Measurements from ENCODE around the gene KIAA1958.
"Not testable (repeated sequence)": the region's sequence is repeated elsewhere in the genome, so short reads cannot be mapped to it uniquely, and the experiment has no call there.

Gene KIAA1958

DNA sequence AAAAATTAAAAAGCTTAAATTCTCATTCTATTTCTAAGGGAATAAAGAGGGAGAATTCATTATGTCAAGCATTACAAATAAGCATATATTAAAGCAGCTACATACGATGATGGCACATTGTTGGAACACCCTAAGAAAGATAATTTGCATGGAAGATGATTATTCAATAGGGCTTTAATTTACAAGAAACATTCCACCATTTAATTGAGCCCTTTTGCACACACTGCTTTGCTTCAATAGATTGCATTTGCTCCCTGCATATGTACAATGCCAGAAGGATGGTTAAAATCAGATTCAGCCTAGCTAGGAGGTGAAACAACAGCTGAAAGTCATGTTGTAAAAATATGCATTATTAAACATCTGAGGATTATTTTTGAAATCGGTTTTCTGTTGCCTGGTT lies 21.8 kb downstream of the KIAA1958 start:
- Histone ChIP-seq H3K4me3 (replicated peaks; ENCODE audit: insufficient read depth, low read length) (no peak overlapping the region), H3K27ac (replicated peaks) (no peak overlapping the region), H3K27me3 (ENCODE audit: insufficient read depth, poor library complexity, severe bottlenecking) (no peaks in the 10 kb centered on the region)
- TF ChIP-seq, protein P1, sequence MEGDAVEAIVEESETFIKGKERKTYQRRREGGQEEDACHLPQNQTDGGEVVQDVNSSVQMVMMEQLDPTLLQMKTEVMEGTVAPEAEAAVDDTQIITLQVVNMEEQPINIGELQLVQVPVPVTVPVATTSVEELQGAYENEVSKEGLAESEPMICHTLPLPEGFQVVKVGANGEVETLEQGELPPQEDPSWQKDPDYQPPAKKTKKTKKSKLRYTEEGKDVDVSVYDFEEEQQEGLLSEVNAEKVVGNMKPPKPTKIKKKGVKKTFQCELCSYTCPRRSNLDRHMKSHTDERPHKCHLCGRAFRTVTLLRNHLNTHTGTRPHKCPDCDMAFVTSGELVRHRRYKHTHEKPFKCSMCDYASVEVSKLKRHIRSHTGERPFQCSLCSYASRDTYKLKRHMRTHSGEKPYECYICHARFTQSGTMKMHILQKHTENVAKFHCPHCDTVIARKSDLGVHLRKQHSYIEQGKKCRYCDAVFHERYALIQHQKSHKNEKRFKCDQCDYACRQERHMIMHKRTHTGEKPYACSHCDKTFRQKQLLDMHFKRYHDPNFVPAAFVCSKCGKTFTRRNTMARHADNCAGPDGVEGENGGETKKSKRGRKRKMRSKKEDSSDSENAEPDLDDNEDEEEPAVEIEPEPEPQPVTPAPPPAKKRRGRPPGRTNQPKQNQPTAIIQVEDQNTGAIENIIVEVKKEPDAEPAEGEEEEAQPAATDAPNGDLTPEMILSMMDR (IDR thresholded peaks at IDR 0.05; ENCODE audit: insufficient read depth, low read length), result no peak
- TF ChIP-seq POLR2AphosphoS5 (IDR thresholded peaks at IDR 0.05; ENCODE audit: low read depth), result no peak
- TF ChIP-seq, protein P2, sequence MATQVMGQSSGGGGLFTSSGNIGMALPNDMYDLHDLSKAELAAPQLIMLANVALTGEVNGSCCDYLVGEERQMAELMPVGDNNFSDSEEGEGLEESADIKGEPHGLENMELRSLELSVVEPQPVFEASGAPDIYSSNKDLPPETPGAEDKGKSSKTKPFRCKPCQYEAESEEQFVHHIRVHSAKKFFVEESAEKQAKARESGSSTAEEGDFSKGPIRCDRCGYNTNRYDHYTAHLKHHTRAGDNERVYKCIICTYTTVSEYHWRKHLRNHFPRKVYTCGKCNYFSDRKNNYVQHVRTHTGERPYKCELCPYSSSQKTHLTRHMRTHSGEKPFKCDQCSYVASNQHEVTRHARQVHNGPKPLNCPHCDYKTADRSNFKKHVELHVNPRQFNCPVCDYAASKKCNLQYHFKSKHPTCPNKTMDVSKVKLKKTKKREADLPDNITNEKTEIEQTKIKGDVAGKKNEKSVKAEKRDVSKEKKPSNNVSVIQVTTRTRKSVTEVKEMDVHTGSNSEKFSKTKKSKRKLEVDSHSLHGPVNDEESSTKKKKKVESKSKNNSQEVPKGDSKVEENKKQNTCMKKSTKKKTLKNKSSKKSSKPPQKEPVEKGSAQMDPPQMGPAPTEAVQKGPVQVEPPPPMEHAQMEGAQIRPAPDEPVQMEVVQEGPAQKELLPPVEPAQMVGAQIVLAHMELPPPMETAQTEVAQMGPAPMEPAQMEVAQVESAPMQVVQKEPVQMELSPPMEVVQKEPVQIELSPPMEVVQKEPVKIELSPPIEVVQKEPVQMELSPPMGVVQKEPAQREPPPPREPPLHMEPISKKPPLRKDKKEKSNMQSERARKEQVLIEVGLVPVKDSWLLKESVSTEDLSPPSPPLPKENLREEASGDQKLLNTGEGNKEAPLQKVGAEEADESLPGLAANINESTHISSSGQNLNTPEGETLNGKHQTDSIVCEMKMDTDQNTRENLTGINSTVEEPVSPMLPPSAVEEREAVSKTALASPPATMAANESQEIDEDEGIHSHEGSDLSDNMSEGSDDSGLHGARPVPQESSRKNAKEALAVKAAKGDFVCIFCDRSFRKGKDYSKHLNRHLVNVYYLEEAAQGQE (IDR thresholded peaks at IDR 0.05; ENCODE audit: insufficient replicate concordance, low read depth), result no peak
- no peak for TF ChIP-seq SPI1 (IDR thresholded peaks at IDR 0.05; ENCODE audit: borderline replicate concordance, low read depth)
- TF ChIP-seq GABPA (IDR thresholded peaks at IDR 0.05; ENCODE audit: low read depth), result no peak
- no peak for DNase-seq (ENCODE audit: low read depth in 1 of 2, low spot score in 1 of 2)

DNA sequence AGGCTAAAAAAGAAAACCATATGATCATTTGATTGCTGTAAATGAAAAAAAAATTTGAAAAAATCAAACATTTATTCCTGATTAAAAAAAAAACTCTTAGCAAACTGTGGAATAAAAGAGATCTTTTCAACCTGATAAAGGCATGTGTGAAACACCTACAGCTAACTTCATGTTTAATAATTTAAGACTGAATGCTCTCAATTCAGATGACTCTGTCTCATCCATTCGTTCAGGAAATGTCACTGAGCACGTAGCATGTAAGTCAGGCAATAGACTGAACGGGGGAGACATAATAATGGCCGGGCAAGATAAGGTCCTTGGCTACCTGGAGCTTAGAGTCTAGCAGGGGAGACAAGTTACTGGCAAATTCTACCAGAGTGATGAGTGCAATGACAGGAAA lies 25.8 kb downstream of the KIAA1958 start:
- H3K4me3 ChIP-seq (replicated peaks; ENCODE audit: insufficient read depth, low read length); H3K27me3 ChIP-seq (ENCODE audit: insufficient read depth, poor library complexity, severe bottlenecking); DNase-seq (ENCODE audit: low read depth in 1 of 2, low spot score in 1 of 2); H3K27ac ChIP-seq (replicated peaks): not testable (repeated sequence)

DNA sequence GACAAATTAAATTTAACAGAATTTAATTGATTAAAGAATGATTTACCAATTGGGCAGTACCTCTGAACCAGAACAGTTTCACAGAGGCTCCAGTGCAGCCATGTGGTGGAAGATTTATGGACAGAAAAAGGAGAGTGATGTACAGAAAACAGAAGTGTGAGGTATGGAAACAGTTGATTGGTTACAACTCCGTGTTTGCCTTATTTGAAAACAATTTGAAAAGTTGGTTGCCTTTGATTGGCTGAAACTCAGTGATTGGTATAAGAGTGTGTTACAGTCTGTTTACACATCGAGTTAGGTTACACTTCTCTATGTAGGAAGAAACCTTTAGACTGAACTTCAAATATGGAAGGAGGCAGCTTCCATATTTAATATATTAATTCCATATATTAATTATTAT lies 30.1 kb downstream of the KIAA1958 start:
- no peaks in the 10 kb centered on the region for H3K27me3 ChIP-seq (ENCODE audit: insufficient read depth, poor library complexity, severe bottlenecking)
- TF ChIP-seq POLR2AphosphoS5 (IDR thresholded peaks at IDR 0.05; ENCODE audit: low read depth) (no peak), SPI1 (IDR thresholded peaks at IDR 0.05; ENCODE audit: borderline replicate concordance, low read depth) (no peak), GABPA (IDR thresholded peaks at IDR 0.05; ENCODE audit: low read depth) (no peak)
- TF ChIP-seq, protein P1 (IDR thresholded peaks at IDR 0.05; ENCODE audit: insufficient read depth, low read length), result no peak
- TF ChIP-seq, protein P2 (IDR thresholded peaks at IDR 0.05; ENCODE audit: insufficient replicate concordance, low read depth), result no peak
- H3K27ac ChIP-seq (replicated peaks), result no peak overlapping the region
- DNase-seq (ENCODE audit: low read depth in 1 of 2, low spot score in 1 of 2), result no peak
- no peak overlapping the region for H3K4me3 ChIP-seq (replicated peaks; ENCODE audit: insufficient read depth, low read length)

DNA sequence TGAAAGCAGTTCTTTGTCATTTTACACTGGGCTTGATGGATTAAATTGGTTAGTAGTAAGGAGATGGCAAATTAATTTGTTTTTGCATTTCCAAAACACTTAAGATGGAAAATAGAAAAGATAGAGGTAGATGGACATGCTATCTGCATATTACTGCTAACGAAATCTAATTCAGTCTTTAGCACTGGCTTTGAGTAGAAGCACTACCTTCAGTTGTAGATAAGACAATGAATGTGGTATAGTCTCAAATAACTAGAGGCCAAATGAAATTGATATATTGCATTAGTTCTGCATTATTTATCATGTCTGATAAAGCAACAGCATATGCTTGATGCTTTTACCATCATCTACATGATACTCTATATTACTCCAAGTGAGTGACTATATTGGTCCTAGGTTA lies 33.4 kb downstream of the KIAA1958 start:
- H3K4me3 ChIP-seq (replicated peaks; ENCODE audit: insufficient read depth, low read length), result no peak overlapping the region
- TF ChIP-seq, protein P2 (IDR thresholded peaks at IDR 0.05; ENCODE audit: insufficient replicate concordance, low read depth), result no peak
- TF ChIP-seq POLR2AphosphoS5 (IDR thresholded peaks at IDR 0.05; ENCODE audit: low read depth) (no peak), GABPA (IDR thresholded peaks at IDR 0.05; ENCODE audit: low read depth) (no peak), SPI1 (IDR thresholded peaks at IDR 0.05; ENCODE audit: borderline replicate concordance, low read depth) (no peak)
- TF ChIP-seq, protein P1 (IDR thresholded peaks at IDR 0.05; ENCODE audit: insufficient read depth, low read length), result no peak

More for the DNA sequence above, 33.4 kb downstream of the KIAA1958 start:
- H3K27ac ChIP-seq (replicated peaks), result no peak overlapping the region
- no peaks in the 10 kb centered on the region for H3K27me3 ChIP-seq (ENCODE audit: insufficient read depth, poor library complexity, severe bottlenecking)
- no peak for DNase-seq (ENCODE audit: low read depth in 1 of 2, low spot score in 1 of 2)

All from HL-60 (cell line).